ENCODE data around the gene MKNK2.
A peak's percentile ranks its signal among the peaks of the same experiment; 100 is the strongest.

- TF ChIP-seq YBX1 (IDR thresholded peaks at IDR 0.05) (no peak), HDAC2 (IDR thresholded peaks at IDR 0.05) (no peak), SREBF2 (IDR thresholded peaks at IDR 0.05; ENCODE audit: low read length) (no peak), CTCF (IDR thresholded peaks at IDR 0.05 in 2 of 3, conservative IDR thresholded peaks at IDR 0.05 in 1 of 3; ENCODE audit: control insufficient read depth in 2 of 3, extremely low read depth in 1 of 3, insufficient read depth in 1 of 3, low read depth in 3 of 3, low read length in 3 of 3) (no peak), POLR2A (IDR thresholded peaks at IDR 0.05; ENCODE audit: low read depth, low read length) (peak; percentile 65), ETV6 (conservative IDR thresholded peaks at IDR 0.05 in 1 of 2, IDR thresholded peaks at IDR 0.05 in 1 of 2; ENCODE audit: borderline replicate concordance in 1 of 2, low read depth in 1 of 2) (no peak), ZBTB33 (IDR thresholded peaks at IDR 0.05) (no peak), RAD51 (IDR thresholded peaks at IDR 0.05) (no peak), ZNF274 (IDR thresholded peaks at IDR 0.05; ENCODE audit: insufficient read depth, insufficient read length) (no peak), JUNB (IDR thresholded peaks at IDR 0.05) (no peak)
These were observed 49.1 kb upstream of the MKNK2 start for GRCh38 chr19:2099937-2100718.
